ENCODE measurements around the gene ASB11. TPM values are rescaled to one million over a fixed set of nuclear protein-coding genes. Genes with fewer than 3 reads are reported as not detected.
"Not testable (repeated sequence)": the region's sequence is repeated elsewhere in the genome, so short reads cannot be mapped to it uniquely, and the experiment has no call there.

ASB11 gene
- total RNA-seq, 1 donor from 2014 or later: 15.1 TPM

- H3K9me3 ChIP-seq (ENCODE audit: control insufficient read depth in 3 of 3, low read length in 3 of 3): no peaks in the 10 kb centered on the region
- no peaks in the 10 kb centered on the region for H3K27me3 ChIP-seq (ENCODE audit: control insufficient read depth in 3 of 3, insufficient read depth in 3 of 3, low read length in 3 of 3)
- peak overlapping the region; percentile 27 to 73 (median 47) for H3K4me3 ChIP-seq (ENCODE audit: low read length in 3 of 3)
- peak overlapping the region; percentile 64 to 78 (median 74) for H3K9ac ChIP-seq (ENCODE audit: low read depth in 1 of 3, low read length in 3 of 3)
- H3K36me3 ChIP-seq (ENCODE audit: control insufficient read depth in 3 of 3, insufficient read depth in 3 of 3, low read length in 3 of 3): no peaks in the 10 kb centered on the region
- H3K27ac ChIP-seq (ENCODE audit: low read depth, low read length): peak overlapping the region; percentile 71
- H3K4me1 ChIP-seq (ENCODE audit: control insufficient read depth in 3 of 3, insufficient read depth in 3 of 3, low read length in 3 of 3): peaks cover 0 to 3% (median 0%) of the 10 kb centered on the region in 3 donors
These were observed 968 bp downstream of the ASB11 start for GRCh38 chrX:15314472-15314871.

- H3K9ac ChIP-seq (ENCODE audit: low read depth in 1 of 3, low read length in 3 of 3): peak overlapping the region; percentile 57 to 74 (median 60)
- H3K4me1 ChIP-seq (ENCODE audit: control insufficient read depth in 3 of 3, insufficient read depth in 3 of 3, low read length in 3 of 3): peaks cover 0 to 11% (median 5%) of the 10 kb centered on the region in 3 donors
- H3K4me3 ChIP-seq (ENCODE audit: low read length in 3 of 3): peak overlapping the region; percentile 42 to 51 (median 47)
- H3K27ac ChIP-seq (ENCODE audit: low read depth, low read length): peak overlapping the region; percentile 71
- H3K27me3 ChIP-seq (ENCODE audit: control insufficient read depth in 3 of 3, insufficient read depth in 3 of 3, low read length in 3 of 3): no peaks in the 10 kb centered on the region
- no peaks in the 10 kb centered on the region for H3K36me3 ChIP-seq (ENCODE audit: control insufficient read depth in 3 of 3, insufficient read depth in 3 of 3, low read length in 3 of 3)
- H3K9me3 ChIP-seq (ENCODE audit: control insufficient read depth in 3 of 3, low read length in 3 of 3): no peaks in the 10 kb centered on the region
These were observed 4.3 kb downstream of the ASB11 start for GRCh38 chrX:15311119-15311518.

GRCh38 chrX:15310117-15310516 lies 5.3 kb downstream of the ASB11 start:
- peaks cover 2 to 11% (median 5%) of the 10 kb centered on the region in 3 donors for H3K4me1 ChIP-seq (ENCODE audit: control insufficient read depth in 3 of 3, insufficient read depth in 3 of 3, low read length in 3 of 3)
- H3K27ac ChIP-seq (ENCODE audit: low read depth, low read length): peak overlapping the region; percentile 71
- H3K4me3 ChIP-seq (ENCODE audit: low read length in 3 of 3): peak overlapping the region in 1 of 3 donors; percentile 35
- no peaks in the 10 kb centered on the region for H3K9me3 ChIP-seq (ENCODE audit: control insufficient read depth in 3 of 3, low read length in 3 of 3)
- peak overlapping the region in 1 of 3 donors; percentile 35 for H3K9ac ChIP-seq (ENCODE audit: low read depth in 1 of 3, low read length in 3 of 3)
- H3K27me3 ChIP-seq (ENCODE audit: control insufficient read depth in 3 of 3, insufficient read depth in 3 of 3, low read length in 3 of 3): no peaks in the 10 kb centered on the region
- no peaks in the 10 kb centered on the region for H3K36me3 ChIP-seq (ENCODE audit: control insufficient read depth in 3 of 3, insufficient read depth in 3 of 3, low read length in 3 of 3)

GRCh38 chrX:15305899-15306298 lies 9.5 kb downstream of the ASB11 start:
- not testable (repeated sequence) for H3K9me3 ChIP-seq (ENCODE audit: control insufficient read depth in 3 of 3, low read length in 3 of 3); H3K9ac ChIP-seq (ENCODE audit: low read depth in 1 of 3, low read length in 3 of 3); H3K27me3 ChIP-seq (ENCODE audit: control insufficient read depth in 3 of 3, insufficient read depth in 3 of 3, low read length in 3 of 3); H3K27ac ChIP-seq (ENCODE audit: low read depth, low read length); H3K36me3 ChIP-seq (ENCODE audit: control insufficient read depth in 3 of 3, insufficient read depth in 3 of 3, low read length in 3 of 3); H3K4me3 ChIP-seq (ENCODE audit: low read length in 3 of 3)
- peaks cover 11 to 22% (median 21%) of the 10 kb centered on the region in 3 donors for H3K4me1 ChIP-seq (ENCODE audit: control insufficient read depth in 3 of 3, insufficient read depth in 3 of 3, low read length in 3 of 3)

- Histone ChIP-seq H3K4me1 (ENCODE audit: control insufficient read depth in 3 of 3, insufficient read depth in 3 of 3, low read length in 3 of 3) (peaks cover 22 to 37% (median 28%) of the 10 kb centered on the region in 3 donors), H3K27ac (ENCODE audit: low read depth, low read length) (peak overlapping the region; percentile 84)
These were observed 13.5 kb downstream of the ASB11 start for GRCh38 chrX:15301924-15302323.

GRCh38 chrX:15299941-15300851 lies 15.2 kb downstream of the ASB11 start:
- peaks cover 20 to 37% (median 28%) of the 10 kb centered on the region in 3 donors for H3K4me1 ChIP-seq (ENCODE audit: control insufficient read depth in 3 of 3, insufficient read depth in 3 of 3, low read length in 3 of 3)
- H3K27ac ChIP-seq (ENCODE audit: low read depth, low read length): peak overlapping the region; percentile 44
- H3K27me3 ChIP-seq (ENCODE audit: control insufficient read depth in 3 of 3, insufficient read depth in 3 of 3, low read length in 3 of 3): no peaks in the 10 kb centered on the region
- peak overlapping the region in 2 of 3 donors; percentile 28 to 60 for H3K9ac ChIP-seq (ENCODE audit: low read depth in 1 of 3, low read length in 3 of 3)
- H3K36me3 ChIP-seq (ENCODE audit: control insufficient read depth in 3 of 3, insufficient read depth in 3 of 3, low read length in 3 of 3): peaks cover 0 to 4% (median 0%) of the 10 kb centered on the region in 3 donors
- H3K9me3 ChIP-seq (ENCODE audit: control insufficient read depth in 3 of 3, low read length in 3 of 3): no peaks in the 10 kb centered on the region
- peak overlapping the region in 1 of 3 donors; percentile 35 for H3K4me3 ChIP-seq (ENCODE audit: low read length in 3 of 3)

More at GRCh38 chrX:15301924-15302323, 13.5 kb downstream of the ASB11 start:
- H3K36me3 ChIP-seq (ENCODE audit: control insufficient read depth in 3 of 3, insufficient read depth in 3 of 3, low read length in 3 of 3): peaks cover 0 to 2% (median 0%) of the 10 kb centered on the region in 3 donors
- no peaks in the 10 kb centered on the region for H3K27me3 ChIP-seq (ENCODE audit: control insufficient read depth in 3 of 3, insufficient read depth in 3 of 3, low read length in 3 of 3)
- peak overlapping the region in 1 of 3 donors; percentile 77 for H3K9ac ChIP-seq (ENCODE audit: low read depth in 1 of 3, low read length in 3 of 3)
- H3K9me3 ChIP-seq (ENCODE audit: control insufficient read depth in 3 of 3, low read length in 3 of 3): no peaks in the 10 kb centered on the region
- no peak overlapping the region for H3K4me3 ChIP-seq (ENCODE audit: low read length in 3 of 3)

- peaks cover 0 to 5% (median 0%) of the 10 kb centered on the region in 3 donors for H3K36me3 ChIP-seq (ENCODE audit: control insufficient read depth in 3 of 3, insufficient read depth in 3 of 3, low read length in 3 of 3)
- H3K9ac ChIP-seq (ENCODE audit: low read depth in 1 of 3, low read length in 3 of 3): peak overlapping the region in 1 of 3 donors; percentile 57
- H3K4me3 ChIP-seq (ENCODE audit: low read length in 3 of 3): peak overlapping the region in 2 of 3 donors; percentile 14 to 29
- no peaks in the 10 kb centered on the region for H3K27me3 ChIP-seq (ENCODE audit: control insufficient read depth in 3 of 3, insufficient read depth in 3 of 3, low read length in 3 of 3)
- no peaks in the 10 kb centered on the region for H3K9me3 ChIP-seq (ENCODE audit: control insufficient read depth in 3 of 3, low read length in 3 of 3)
- peak overlapping the region; percentile 28 for H3K27ac ChIP-seq (ENCODE audit: low read depth, low read length)
- H3K4me1 ChIP-seq (ENCODE audit: control insufficient read depth in 3 of 3, insufficient read depth in 3 of 3, low read length in 3 of 3): peaks cover 19 to 36% (median 28%) of the 10 kb centered on the region in 3 donors
These were observed 16.7 kb downstream of the ASB11 start for GRCh38 chrX:15298780-15299179.

- peaks cover 17 to 32% (median 28%) of the 10 kb centered on the region in 3 donors for H3K4me1 ChIP-seq (ENCODE audit: control insufficient read depth in 3 of 3, insufficient read depth in 3 of 3, low read length in 3 of 3)
- peak overlapping the region in 1 of 3 donors; percentile 57 for H3K9ac ChIP-seq (ENCODE audit: low read depth in 1 of 3, low read length in 3 of 3)
- H3K27me3 ChIP-seq (ENCODE audit: control insufficient read depth in 3 of 3, insufficient read depth in 3 of 3, low read length in 3 of 3): no peaks in the 10 kb centered on the region
- peaks cover 0 to 5% (median 0%) of the 10 kb centered on the region in 3 donors for H3K36me3 ChIP-seq (ENCODE audit: control insufficient read depth in 3 of 3, insufficient read depth in 3 of 3, low read length in 3 of 3)
- no peak overlapping the region for H3K4me3 ChIP-seq (ENCODE audit: low read length in 3 of 3)
- peak overlapping the region; percentile 28 for H3K27ac ChIP-seq (ENCODE audit: low read depth, low read length)
- no peaks in the 10 kb centered on the region for H3K9me3 ChIP-seq (ENCODE audit: control insufficient read depth in 3 of 3, low read length in 3 of 3)
These were observed 17.2 kb downstream of the ASB11 start for GRCh38 chrX:15298201-15298600.

GRCh38 chrX:15293451-15293850 lies 22.0 kb downstream of the ASB11 start:
- Histone ChIP-seq H3K4me3 (ENCODE audit: low read length in 3 of 3) (no peak overlapping the region), H3K36me3 (ENCODE audit: control insufficient read depth in 3 of 3, insufficient read depth in 3 of 3, low read length in 3 of 3) (peaks cover 6 to 16% (median 8%) of the 10 kb centered on the region in 3 donors), H3K9me3 (ENCODE audit: control insufficient read depth in 3 of 3, low read length in 3 of 3) (no peaks in the 10 kb centered on the region), H3K27me3 (ENCODE audit: control insufficient read depth in 3 of 3, insufficient read depth in 3 of 3, low read length in 3 of 3) (no peaks in the 10 kb centered on the region), H3K4me1 (ENCODE audit: control insufficient read depth in 3 of 3, insufficient read depth in 3 of 3, low read length in 3 of 3) (peaks cover 2 to 10% (median 9%) of the 10 kb centered on the region in 3 donors), H3K9ac (ENCODE audit: low read depth in 1 of 3, low read length in 3 of 3) (no peak overlapping the region), H3K27ac (ENCODE audit: low read depth, low read length) (no peak overlapping the region)

GRCh38 chrX:15292861-15293260 lies 22.6 kb downstream of the ASB11 start:
- Histone ChIP-seq H3K36me3 (ENCODE audit: control insufficient read depth in 3 of 3, insufficient read depth in 3 of 3, low read length in 3 of 3) (peaks cover 8 to 16% (median 8%) of the 10 kb centered on the region in 3 donors), H3K9ac (ENCODE audit: low read depth in 1 of 3, low read length in 3 of 3) (no peak overlapping the region), H3K9me3 (ENCODE audit: control insufficient read depth in 3 of 3, low read length in 3 of 3) (no peaks in the 10 kb centered on the region), H3K4me1 (ENCODE audit: control insufficient read depth in 3 of 3, insufficient read depth in 3 of 3, low read length in 3 of 3) (peaks cover 0 to 6% (median 5%) of the 10 kb centered on the region in 3 donors), H3K4me3 (ENCODE audit: low read length in 3 of 3) (no peak overlapping the region), H3K27me3 (ENCODE audit: control insufficient read depth in 3 of 3, insufficient read depth in 3 of 3, low read length in 3 of 3) (no peaks in the 10 kb centered on the region), H3K27ac (ENCODE audit: low read depth, low read length) (no peak overlapping the region)
